Vagina (tissue), 2 donors: ENCODE data around the gene LDLRAD3. TPM values are rescaled to one million over a fixed set of nuclear protein-coding genes. Genes with fewer than 3 reads are reported as not detected.

Experiments used
- DNase-seq, 2 donors: peaks; one replicate each; pipeline ENCODE4 v3.0.0-alpha.2; 2017; ENCODE audit errors: extremely low spot score in 2 of 2
- H3K27ac ChIP-seq: fragments of 200-600 bp; sonication (generic); one replicate; pipeline ENCODE4 v1.5.1; 2019
- H3K27me3 ChIP-seq: fragments of 200-600 bp; sonication (generic); one replicate; pipeline ENCODE4 v1.5.1; 2019
- H3K36me3 ChIP-seq, 2 donors: fragments of 200-600 bp; sonication (generic); one replicate each; pipeline ENCODE4 v1.5.1; 2017 to 2019
- H3K4me1 ChIP-seq: fragments of 200-600 bp; sonication (generic); one replicate; pipeline ENCODE4 v1.5.1; 2019
- H3K4me3 ChIP-seq, 2 donors: fragments of 200-600 bp; sonication (generic); 1 replicate in 1 of 2; 2 replicates in 1 of 2; pipeline ENCODE4 v1.5.1; 2016 to 2019
- H3K9me3 ChIP-seq: fragments of 200-600 bp; sonication (generic); one replicate; pipeline ENCODE4 v1.5.1; 2019
- CTCF ChIP-seq, 3 experiments: fragments of 450-650 bp in 2 of 3; fragments of 200-600 bp in 1 of 3; sonication (generic) in 1 of 3; IDR thresholded peaks; one replicate each; pipeline ENCODE4 v1.5.1; 2017 to 2019; ENCODE audit warnings: antibody characterized with exemption in 3 of 3, mild to moderate bottlenecking in 2 of 3, moderate library complexity in 2 of 3
- POLR2A ChIP-seq, 2 donors: fragments of 450-650 bp; IDR thresholded peaks; one replicate each; pipeline ENCODE4 v1.6.1; 2017; ENCODE audit warnings: antibody characterized with exemption in 2 of 2, mild to moderate bottlenecking in 2 of 2, moderate library complexity in 2 of 2
- POLR2AphosphoS5 ChIP-seq, 2 donors: sonication (generic); formaldehyde crosslinking; IDR thresholded peaks; one replicate each; pipeline ENCODE4 v1.9.0; 2017; ENCODE audit warnings: antibody characterized with exemption in 2 of 2, mild to moderate bottlenecking in 2 of 2, low read depth in 1 of 2; ENCODE audit not compliant: insufficient read depth in 1 of 2
- intact Hi-C: fragments of 100-400 bp; cut with DNase I; formaldehyde crosslinking; loops from one replicate; pipeline ENCODE4 v1.15.1; 2023
- total RNA-seq: library from RNA; depleted of rRNA; stranded (reverse); fragments of >200 nt; gene quantifications from one replicate; pipeline ENCODE4 v1.2.3, GENCODE V29; 2016

The LDLRAD3 gene
- total RNA-seq, 1 donor from 2014 or later: 34.4 TPM

GRCh38 chr11:36238036-36238631, 294.3 kb downstream of the LDLRAD3 start:
- Histone ChIP-seq H3K4me3 (no peak overlapping the region), H3K9me3 (no peaks in the 10 kb centered on the region), H3K27me3 (no peaks in the 10 kb centered on the region), H3K36me3 (no peaks in the 10 kb centered on the region), H3K27ac (no peak overlapping the region), H3K4me1 (no peaks in the 10 kb centered on the region)
- no peak for DNase-seq
- intact Hi-C loops: no loop called here
- TF ChIP-seq POLR2A (IDR thresholded peaks at IDR 0.05) (no peak), POLR2AphosphoS5 (IDR thresholded peaks at IDR 0.05; ENCODE audit: insufficient read depth in 1 of 2, low read depth in 1 of 2) (no peak), CTCF (IDR thresholded peaks at IDR 0.05) (no peak)

GRCh38 chr11:36238881-36239280, 295.0 kb downstream of the LDLRAD3 start:
- intact Hi-C loops: no loop called here

GRCh38 chr11:36239636-36240035, 295.8 kb downstream of the LDLRAD3 start:
- Histone ChIP-seq H3K36me3 (no peaks in the 10 kb centered on the region), H3K4me1 (no peaks in the 10 kb centered on the region), H3K4me3 (no peak overlapping the region), H3K27me3 (no peaks in the 10 kb centered on the region), H3K9me3 (no peaks in the 10 kb centered on the region), H3K27ac (no peak overlapping the region)
- intact Hi-C loops: no loop called here
- TF ChIP-seq CTCF (IDR thresholded peaks at IDR 0.05) (no peak), POLR2A (IDR thresholded peaks at IDR 0.05) (no peak), POLR2AphosphoS5 (IDR thresholded peaks at IDR 0.05; ENCODE audit: insufficient read depth in 1 of 2, low read depth in 1 of 2) (no peak)
- DNase-seq: no peak

More at GRCh38 chr11:36238881-36239280, 295.0 kb downstream of the LDLRAD3 start:
- TF ChIP-seq CTCF (IDR thresholded peaks at IDR 0.05): no peak
- no peak for TF ChIP-seq POLR2A (IDR thresholded peaks at IDR 0.05)
- no peak for TF ChIP-seq POLR2AphosphoS5 (IDR thresholded peaks at IDR 0.05; ENCODE audit: insufficient read depth in 1 of 2, low read depth in 1 of 2)
- no peak for DNase-seq
- no peaks in the 10 kb centered on the region for H3K36me3 ChIP-seq
- no peaks in the 10 kb centered on the region for H3K27me3 ChIP-seq
- no peaks in the 10 kb centered on the region for H3K4me1 ChIP-seq
- no peak overlapping the region for H3K27ac ChIP-seq
- H3K4me3 ChIP-seq: no peak overlapping the region
- no peaks in the 10 kb centered on the region for H3K9me3 ChIP-seq

- Histone ChIP-seq H3K27me3 (no peaks in the 10 kb centered on the region), H3K36me3 (no peaks in the 10 kb centered on the region), H3K9me3 (no peaks in the 10 kb centered on the region), H3K4me1 (no peaks in the 10 kb centered on the region), H3K27ac (no peak overlapping the region), H3K4me3 (no peak overlapping the region)
- intact Hi-C loops: no loop called here
- no peak for DNase-seq
- no peak for TF ChIP-seq POLR2AphosphoS5 (IDR thresholded peaks at IDR 0.05; ENCODE audit: insufficient read depth in 1 of 2, low read depth in 1 of 2)
- TF ChIP-seq CTCF (IDR thresholded peaks at IDR 0.05): no peak
- TF ChIP-seq POLR2A (IDR thresholded peaks at IDR 0.05): no peak
Observed at GRCh38 chr11:36240173-36240572, 296.3 kb downstream of the LDLRAD3 start.

GRCh38 chr11:36240801-36241200, 296.9 kb downstream of the LDLRAD3 start:
- intact Hi-C loops: no loop called here
- no peak for DNase-seq
- no peak overlapping the region for H3K4me3 ChIP-seq

More at GRCh38 chr11:36240801-36241200, 296.9 kb downstream of the LDLRAD3 start:
- H3K27me3 ChIP-seq: no peaks in the 10 kb centered on the region
- no peak overlapping the region for H3K27ac ChIP-seq
- no peaks in the 10 kb centered on the region for H3K36me3 ChIP-seq
- no peaks in the 10 kb centered on the region for H3K9me3 ChIP-seq
- no peaks in the 10 kb centered on the region for H3K4me1 ChIP-seq
- TF ChIP-seq CTCF (IDR thresholded peaks at IDR 0.05) (no peak), POLR2AphosphoS5 (IDR thresholded peaks at IDR 0.05; ENCODE audit: insufficient read depth in 1 of 2, low read depth in 1 of 2) (no peak), POLR2A (IDR thresholded peaks at IDR 0.05) (no peak)
